SK-N-SH (cell line): ENCODE data around the gene ENTREP3.

Source experiments
- CTCF ChIP-seq: fragments of 200-600 bp; sonication (generic); IDR thresholded peaks from 2 replicates; pipeline ENCODE4 v1.6.1; 2017; ENCODE audit warnings: antibody characterized with exemption, mild to moderate bottlenecking, moderate library complexity
- EP300 ChIP-seq, 2 experiments: IDR thresholded peaks; 2 replicates each; pipeline versions ENCODE4 v1.4.0 to v1.6.1; 2012; ENCODE audit warnings: borderline replicate concordance in 1 of 2, low read depth in 1 of 2, low read length in 1 of 2
- FOSL2 ChIP-seq: IDR thresholded peaks from 2 replicates; pipeline ENCODE4 v1.4.0; 2012; ENCODE audit warnings: low read depth, mild to moderate bottlenecking, moderate library complexity, borderline replicate concordance
- GABPA ChIP-seq: IDR thresholded peaks from 2 replicates; pipeline ENCODE4 v1.4.0; 2012; ENCODE audit warnings: low read depth, mild to moderate bottlenecking
- GATA2 ChIP-seq: sonication (generic); formaldehyde crosslinking; IDR thresholded peaks from 2 replicates; pipeline ENCODE4 v1.5.0; 2020; ENCODE audit warnings: mild to moderate bottlenecking, missing genetic modification reagents
- IRF3 ChIP-seq: fragments of 150-350 bp; IDR thresholded peaks from 2 replicates; pipeline ENCODE4 v1.6.1; 2016; ENCODE audit warnings: mild to moderate bottlenecking, low read depth, low read length
- JUND ChIP-seq: IDR thresholded peaks from 2 replicates; pipeline ENCODE4 v1.4.0; 2012
- MAX ChIP-seq: IDR thresholded peaks from 2 replicates; pipeline ENCODE4 v1.4.0; 2012; ENCODE audit warnings: low read depth
- MEF2A ChIP-seq: IDR thresholded peaks from 2 replicates; pipeline ENCODE4 v1.4.0; 2012; ENCODE audit warnings: low read depth, borderline replicate concordance
- NFIC ChIP-seq: IDR thresholded peaks from 2 replicates; pipeline ENCODE4 v1.4.0; 2012; ENCODE audit warnings: borderline replicate concordance
- POLR2AphosphoS5 ChIP-seq: IDR thresholded peaks from 2 replicates; pipeline ENCODE4 v1.6.1; 2012; ENCODE audit warnings: low read depth, low read length
- SIN3A ChIP-seq: IDR thresholded peaks from 2 replicates; pipeline ENCODE4 v1.6.1; 2012; ENCODE audit warnings: low read depth, mild to moderate bottlenecking, low read length, moderate library complexity, borderline replicate concordance
- TAF1 ChIP-seq: IDR thresholded peaks from 2 replicates; pipeline ENCODE4 v1.6.1; 2012; ENCODE audit warnings: low read depth, mild to moderate bottlenecking, low read length, moderate library complexity, borderline replicate concordance
- TCF12 ChIP-seq: IDR thresholded peaks from 2 replicates; pipeline ENCODE4 v1.4.0; 2012

- TF ChIP-seq CTCF (no peak), GABPA (no peak), EP300 (IDR thresholded peaks at IDR 0.05; ENCODE audit: borderline replicate concordance in 1 of 2, low read depth in 1 of 2, low read length in 1 of 2) (no peak), JUND (no peak), MAX (no peak), NFIC (no peak), GATA2 (CRISPR knock-in tag) (no peak), TAF1 (no peak), MEF2A (no peak), TCF12 (no peak), SIN3A (no peak), POLR2AphosphoS5 (no peak), FOSL2 (no peak), IRF3 (no peak)
Measured at GRCh38 chr1:155219592-155220031, 35.7 kb downstream of the ENTREP3 start.
